ENCODE data around the gene UIMC1.
"Not testable (repeated sequence)": the region's sequence is repeated elsewhere in the genome, so short reads cannot be mapped to it uniquely, and the experiment has no call there.

Gene UIMC1

DNA sequence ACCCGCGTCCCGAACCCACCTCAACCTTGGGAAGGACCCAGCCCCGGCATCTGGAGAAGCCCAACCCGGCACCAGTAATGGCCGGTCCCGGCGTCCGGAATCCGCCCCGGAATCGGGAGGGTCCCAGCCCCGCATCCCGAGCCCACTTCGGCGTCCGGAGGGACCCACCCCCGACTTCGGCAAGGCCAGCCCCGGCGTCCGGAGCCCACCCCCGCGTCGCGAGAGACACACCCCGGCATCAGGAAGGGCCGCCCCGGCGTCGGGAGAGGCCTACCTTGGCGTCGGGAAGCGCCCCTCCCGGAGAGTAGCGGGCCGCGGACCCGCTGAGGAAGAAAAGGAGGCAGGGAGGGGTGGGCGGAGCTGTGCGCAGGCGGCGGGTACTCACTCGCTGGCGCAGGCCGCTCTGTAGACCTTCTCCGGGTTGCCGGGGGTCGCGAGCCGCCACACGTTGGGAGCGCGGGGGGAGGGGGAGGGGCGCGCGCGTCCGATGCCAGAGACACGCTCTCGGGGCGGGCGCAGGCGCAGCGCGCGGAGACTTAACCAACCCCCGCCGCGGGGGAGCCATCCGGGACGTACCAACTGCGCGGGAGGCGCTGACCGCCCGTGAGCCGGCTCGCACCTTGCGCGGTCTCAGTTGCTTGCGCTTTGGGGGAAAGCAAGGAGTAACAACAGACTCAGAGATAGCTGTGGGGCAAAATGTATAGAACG, at the start of gene UIMC1:
TSS of gene UIMC1 (minus strand) at position 515 of the 708 bp plus-strand sequence. CDS start 24,164 bp downstream, outside the sequence.
- peak; percentile 89 for DNase-seq (ENCODE audit: low spot score)

DNA sequence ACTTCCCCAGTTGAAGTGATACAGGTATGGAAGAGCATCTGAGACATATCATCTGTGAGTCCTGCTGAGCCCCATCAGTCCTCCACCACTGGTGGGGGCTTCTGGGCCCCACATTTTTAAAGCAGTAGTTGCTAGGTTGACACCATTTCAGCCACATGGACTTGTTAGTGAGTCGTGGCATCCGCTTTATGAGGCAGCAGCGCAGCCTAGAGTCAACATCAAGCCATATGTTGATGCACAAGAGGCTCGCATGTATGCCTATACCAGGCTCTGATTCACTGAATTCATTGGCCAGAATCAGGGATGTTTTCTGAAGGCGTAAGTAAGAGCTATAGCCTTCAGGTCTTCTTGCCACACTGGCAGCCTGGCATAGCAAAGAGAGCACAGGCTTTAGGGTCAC, 42.7 kb upstream of the UIMC1 start:
- DNase-seq (ENCODE audit: low spot score): no peak

DNA sequence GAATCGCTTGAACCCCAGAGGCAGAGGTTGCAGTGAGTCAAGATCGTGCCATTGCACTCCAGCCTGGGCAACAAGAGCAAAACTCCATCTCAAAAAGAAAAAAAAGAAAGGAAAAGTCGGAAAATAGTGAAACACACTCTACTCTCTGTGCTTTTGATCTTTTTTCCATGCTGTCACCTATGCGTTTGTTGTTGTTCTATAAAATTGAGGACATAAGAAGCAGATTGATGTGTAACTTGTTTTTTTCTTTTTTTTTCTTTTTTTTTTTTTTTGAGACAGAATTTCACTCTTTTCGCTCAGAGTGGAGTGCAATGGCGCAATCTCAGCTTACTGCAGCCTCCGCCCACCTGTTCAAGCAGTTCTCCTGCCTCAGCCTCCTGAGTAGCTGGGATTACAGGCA, 42.0 kb upstream of the UIMC1 start:
- not testable (repeated sequence) for DNase-seq (ENCODE audit: low spot score)

DNA sequence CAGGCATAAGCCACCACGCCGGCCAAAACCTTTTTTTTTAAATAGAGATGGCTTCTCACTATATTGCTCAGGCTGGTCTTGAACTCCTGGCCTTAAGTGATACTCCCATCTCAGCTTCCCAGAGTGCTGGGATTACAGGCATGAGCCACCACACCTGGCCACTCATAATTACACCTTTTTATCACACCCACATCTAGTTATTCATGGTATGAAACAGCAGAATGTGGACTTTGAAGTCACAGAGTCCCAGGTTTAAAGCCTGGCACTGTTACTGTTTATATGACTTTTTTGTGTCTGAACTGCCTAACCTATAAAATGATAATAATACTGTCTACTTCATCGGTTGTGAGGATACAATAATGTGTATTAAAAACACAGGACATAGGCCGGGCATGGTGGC, 39.1 kb upstream of the UIMC1 start:
- DNase-seq (ENCODE audit: low spot score): no peak

DNA sequence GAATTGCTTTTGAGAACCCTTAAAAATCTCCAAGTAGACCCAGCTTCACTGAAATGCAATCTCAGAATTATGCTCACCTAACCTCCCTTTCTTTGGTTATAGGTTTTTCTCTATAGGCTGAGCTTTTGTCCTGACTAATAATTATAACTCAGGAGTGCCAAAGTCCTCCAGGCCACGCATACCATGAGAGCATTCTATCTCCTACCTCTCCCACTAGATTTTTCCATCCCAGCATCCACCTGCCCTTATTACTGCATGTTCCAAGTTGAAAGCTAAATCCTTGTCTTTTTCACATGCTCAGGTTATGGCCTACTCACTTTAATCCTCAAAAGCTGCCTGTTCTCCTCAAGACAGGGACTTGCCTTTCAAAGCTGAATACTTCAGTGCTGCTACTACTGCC, 38.1 kb upstream of the UIMC1 start:
- DNase-seq (ENCODE audit: low spot score): no peak

DNA sequence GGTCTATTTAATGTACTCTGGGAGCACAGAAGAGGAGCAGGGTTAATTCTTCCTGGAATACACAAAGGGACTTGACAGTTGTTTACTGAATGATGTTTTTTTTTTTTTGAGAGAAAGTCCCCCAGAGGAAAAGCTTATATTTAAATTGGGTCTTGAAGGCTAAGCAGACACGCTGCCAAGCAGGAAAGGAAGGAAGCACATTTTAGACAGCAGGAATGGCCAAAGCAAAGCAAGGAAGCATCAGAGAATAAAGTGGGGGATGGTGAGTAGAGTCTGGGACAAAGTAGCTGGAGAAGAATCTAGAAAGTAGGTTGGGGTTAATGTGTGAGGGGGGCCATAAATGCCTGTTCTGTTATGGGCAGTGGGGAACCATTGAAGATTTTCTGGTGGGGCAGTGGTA, 37.4 kb upstream of the UIMC1 start:
- DNase-seq (ENCODE audit: low spot score): no peak

DNA sequence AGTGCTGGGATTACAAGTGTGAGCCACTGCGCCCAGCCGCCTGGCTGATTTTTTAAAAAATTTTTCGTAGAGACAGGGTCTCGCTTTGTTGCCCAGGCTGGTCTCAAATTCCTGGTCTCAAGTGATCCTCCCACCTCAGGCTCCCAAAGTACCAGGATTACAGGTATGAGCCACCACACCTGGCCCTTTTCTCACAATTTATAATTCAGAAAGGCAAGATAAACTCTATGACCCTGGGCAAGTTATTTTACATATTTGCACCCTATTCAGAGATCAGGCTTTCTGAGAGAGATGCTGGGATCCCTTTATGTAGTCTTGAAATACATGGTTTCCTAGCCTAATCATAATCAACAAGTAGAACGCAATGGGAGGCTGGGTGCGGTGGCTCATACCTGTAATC, 36.5 kb upstream of the UIMC1 start:
- no peak for DNase-seq (ENCODE audit: low spot score)

DNA sequence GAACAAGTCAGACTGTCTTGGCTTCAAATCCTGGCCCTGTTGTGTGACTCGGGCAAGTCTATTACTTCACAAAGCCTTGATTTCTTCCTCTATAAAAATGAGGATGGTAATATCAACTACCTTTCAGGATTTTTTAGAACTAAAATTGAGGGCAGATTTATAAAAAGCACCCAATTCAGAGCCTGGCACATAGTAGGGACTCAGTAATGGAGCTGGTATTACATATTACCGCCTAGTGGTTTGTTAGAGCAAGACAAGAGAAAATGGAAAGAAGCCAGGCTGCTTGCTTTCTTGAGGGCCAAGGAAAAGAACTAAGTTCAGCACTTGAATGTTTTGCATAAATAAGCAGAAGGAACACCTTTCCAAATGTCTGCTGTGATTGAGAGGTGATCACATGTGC, 35.4 kb upstream of the UIMC1 start:
- DNase-seq (ENCODE audit: low spot score): no peak

DNA sequence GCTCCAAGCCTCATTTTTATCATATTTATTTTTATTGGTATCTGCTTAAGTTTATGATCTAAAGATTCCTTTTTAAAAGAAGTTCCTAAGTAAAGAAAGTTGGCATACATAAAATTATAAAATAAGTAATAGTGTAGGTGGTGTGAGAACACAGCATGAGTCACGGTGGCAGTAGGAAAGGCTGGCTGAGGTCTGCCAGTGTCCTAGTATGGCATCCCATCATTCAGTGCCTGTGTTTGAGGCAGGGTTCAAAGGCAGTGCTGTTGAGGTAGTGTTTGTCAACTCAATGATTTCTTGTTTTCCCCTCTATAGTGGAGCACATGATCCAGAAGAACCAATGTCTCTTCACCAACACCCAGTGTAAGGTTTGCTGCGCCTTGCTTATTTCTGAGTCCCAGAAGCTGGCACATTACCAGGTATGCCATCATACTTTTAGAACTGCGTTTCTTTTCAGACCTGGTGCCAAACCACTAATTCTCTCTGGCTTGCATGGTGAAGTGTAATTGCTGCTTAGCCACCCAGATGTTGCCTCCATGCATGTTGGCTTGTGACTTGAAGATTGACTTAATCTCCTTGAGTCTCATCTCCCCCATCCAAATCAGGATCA, 34.3 kb upstream of the UIMC1 start:
- no peak for DNase-seq (ENCODE audit: low spot score)

DNA sequence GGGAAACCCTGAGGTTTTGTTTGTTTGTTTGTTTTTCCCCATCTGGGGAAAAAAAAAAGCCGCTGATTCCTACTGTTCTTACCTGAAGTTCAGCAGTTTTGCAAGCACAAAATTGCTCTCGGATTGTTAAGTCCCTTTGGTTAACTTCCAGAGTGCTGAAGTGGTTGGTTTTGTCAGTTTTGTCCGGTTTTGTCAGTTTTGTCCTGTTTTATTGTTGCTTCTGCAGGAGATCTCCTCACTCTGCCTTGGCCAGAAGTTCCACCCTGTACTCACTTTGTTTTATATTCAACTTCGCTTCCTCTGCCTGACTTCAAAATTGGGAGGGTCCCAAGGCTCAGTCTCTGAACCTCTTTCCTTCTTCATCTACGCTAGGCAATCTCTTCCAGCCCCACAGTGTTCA, 30.3 kb upstream of the UIMC1 start:
- DNase-seq (ENCODE audit: low spot score): no peak

DNA sequence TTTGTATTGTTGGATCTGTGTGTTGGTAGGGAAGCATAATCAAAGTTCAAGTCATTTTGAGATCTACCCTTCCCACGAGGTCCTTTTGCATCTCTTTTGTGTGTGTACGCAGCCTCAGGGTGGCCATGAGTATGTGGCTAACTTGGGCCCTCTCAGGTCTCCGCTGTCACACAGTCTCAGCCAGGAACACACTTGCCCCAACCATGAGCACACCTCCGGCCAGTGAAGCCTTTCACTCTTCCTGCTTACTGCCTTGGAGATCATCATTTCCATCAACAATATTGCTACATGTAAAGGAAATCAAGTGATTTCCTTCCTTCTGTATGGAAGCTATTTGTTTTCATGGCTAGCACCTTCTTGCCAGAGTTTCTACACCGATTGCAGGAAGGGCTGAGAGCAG, 29.9 kb upstream of the UIMC1 start:
- no peak for DNase-seq (ENCODE audit: low spot score)

DNA sequence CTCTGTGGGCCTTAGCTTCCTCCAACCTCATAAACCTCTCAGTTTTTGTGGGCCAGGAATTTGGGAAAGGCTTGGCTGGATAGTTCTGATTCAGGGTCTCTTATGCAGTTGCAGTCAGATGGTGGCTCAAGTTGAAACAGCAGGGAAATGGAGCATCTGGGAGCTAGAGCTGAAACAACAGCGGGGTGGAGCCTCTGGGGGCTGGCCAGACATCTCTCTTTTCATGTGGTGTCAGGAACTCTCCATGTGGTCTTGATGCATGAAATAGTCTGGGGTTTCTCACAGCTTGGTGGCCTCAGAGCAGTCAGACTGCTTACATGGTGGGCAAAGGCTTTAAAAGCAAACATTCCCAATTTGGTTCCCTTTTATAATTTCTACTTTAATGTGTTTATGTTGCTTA, 29.4 kb upstream of the UIMC1 start:
- no peak for DNase-seq (ENCODE audit: low spot score)

DNA sequence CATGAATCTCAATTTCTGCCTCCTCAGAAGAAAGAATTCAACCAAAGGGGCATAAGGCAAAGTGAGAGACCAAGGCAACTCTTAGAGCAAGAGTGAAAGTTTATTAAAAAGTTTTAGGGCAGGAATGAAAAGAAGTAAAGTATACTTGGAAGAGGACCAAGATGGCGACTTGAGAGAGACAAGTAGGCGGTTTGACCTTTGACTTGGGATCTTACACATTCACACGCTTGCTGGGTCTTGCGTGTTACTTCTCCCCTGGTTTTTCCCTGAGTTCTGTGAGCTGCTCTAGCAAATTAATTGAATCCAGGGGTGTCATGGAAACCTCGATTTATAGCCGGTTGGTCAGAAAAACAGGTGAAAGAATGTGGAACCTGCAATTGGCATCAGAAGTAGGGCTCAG, 22.9 kb upstream of the UIMC1 start:
- DNase-seq (ENCODE audit: low spot score): no peak

DNA sequence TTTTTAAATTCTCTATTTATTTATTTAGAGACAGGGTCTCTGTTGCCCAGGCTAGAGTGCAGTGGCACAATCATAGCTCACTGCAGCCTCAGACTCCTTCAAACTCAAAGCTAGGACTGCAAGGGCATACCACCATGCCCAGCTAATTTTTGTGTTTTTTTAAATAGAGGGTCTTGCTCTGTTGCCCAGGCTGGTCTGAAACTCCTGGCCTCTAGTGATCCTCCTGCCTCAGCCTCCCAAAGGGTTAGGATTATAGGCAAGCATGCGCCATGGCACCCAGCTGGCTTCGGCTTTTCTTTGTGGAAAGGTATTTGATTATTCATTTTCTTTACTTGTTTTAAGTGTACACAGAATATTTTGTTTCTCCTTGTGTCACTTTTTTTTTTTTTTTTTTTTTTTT, 21.1 kb upstream of the UIMC1 start:
- no peak for DNase-seq (ENCODE audit: low spot score)

DNA sequence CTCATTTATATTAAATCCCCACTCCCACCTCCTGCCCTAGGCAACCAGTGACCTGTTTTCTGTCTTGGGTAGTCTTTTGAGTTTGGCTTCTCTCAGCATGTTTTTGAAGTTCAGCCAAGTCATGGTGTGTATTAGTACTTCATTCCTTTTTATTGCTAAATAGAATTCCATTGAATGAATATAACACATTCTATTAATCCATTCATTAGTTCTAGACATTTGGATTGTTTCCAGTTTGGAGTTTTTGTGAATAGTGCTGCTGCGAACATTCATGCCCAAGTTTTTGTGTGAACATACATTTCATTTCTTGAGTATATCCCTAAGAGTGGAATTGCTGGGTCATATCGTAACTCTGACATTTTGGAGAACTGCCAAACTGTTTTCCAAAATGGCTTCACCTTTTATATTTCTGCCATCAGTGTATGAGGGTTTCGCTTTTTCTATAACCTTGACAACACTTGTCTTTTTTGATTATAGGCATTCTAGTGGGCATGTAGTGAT, 18.6 kb upstream of the UIMC1 start:
- DNase-seq (ENCODE audit: low spot score): no peak

DNA sequence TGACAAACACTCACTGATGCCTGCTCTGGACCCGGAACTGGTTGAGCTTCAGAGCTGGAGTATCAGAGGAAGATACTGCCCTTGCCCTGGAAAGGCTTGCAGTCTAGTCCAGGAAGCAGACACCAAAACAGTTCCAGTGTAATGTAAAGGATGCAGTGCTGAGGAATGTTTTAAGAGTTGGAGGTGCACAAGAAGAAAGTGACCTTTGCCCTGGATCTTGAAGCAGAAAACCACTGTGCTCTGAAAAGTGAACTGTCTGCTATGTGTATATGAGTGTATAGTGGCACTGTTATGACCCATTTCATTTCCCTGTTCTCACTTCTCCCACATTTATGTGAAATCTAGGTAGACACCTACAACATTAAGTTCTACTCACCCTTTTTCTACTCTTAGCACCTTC, 18.0 kb upstream of the UIMC1 start:
- no peak for DNase-seq (ENCODE audit: low spot score)

DNA sequence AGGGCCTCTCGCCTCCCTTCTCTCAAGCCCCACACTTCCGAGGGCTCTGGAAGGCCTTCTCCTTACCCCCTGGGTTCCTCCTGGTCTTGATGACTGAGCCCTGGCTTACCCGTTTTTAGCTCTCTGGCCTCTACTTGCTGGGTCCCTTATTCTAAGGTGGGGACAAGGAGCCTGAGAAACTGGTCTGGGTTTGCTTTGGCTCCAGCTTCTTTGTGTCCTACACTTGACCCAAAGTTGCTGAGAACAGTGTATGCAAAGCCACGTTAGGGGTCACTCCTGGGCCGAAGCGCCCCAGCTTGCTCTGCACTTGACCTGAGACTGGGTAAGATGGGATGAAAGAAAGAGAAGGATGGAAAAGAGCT, 16.7 kb upstream of the UIMC1 start:
- peak; percentile 41 for DNase-seq (ENCODE audit: low spot score)

DNA sequence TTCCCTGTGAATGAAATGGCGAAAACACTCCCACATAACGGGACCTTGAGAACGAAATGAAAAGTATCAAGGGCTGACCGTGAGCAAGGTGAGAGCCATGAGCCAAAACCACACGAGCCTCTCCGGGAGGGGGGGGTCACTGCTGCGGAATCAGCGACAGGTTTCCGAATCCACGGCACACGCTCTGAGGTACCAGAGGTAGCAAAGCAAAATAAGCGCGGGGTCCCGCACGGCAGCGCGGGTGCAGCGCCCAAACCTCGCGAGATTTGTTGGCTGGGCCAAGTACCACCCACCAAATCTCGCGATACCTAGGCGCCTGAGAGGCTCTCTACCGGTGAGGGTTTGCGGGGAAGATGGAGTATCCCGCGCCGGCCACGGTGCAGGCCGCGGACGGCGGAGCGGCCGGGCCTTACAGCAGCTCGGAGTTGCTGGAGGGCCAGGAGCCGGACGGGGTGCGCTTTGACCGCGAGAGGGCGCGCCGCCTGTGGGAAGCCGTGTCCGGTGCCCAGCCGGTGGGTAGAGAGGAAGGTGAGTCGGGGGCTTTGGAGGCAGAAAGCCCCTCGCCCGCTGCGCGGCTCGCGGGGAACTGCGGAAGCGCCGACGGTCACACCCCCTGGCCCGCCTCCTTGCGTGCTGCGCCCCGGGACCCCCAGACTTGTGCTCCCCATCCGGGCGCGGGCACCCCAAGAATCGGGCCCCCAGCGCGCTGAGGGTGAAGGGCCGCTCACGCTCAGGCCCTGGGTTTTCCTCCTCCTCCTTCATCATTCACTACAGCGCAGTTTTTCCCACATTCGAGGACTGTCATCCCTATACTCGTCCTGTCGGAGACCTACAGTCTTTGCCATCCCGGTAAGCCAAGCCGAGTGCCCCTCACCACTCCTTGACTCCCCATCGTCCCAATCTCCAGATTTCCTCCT, 16.1 kb upstream of the UIMC1 start, which contains the start of gene ZNF346:
TSS of gene ZNF346 (plus strand) at position 311 of the 917 bp plus-strand sequence. CDS start at position 354, 43 bp downstream.
- DNase-seq (ENCODE audit: low spot score): peak; percentile 94

DNA sequence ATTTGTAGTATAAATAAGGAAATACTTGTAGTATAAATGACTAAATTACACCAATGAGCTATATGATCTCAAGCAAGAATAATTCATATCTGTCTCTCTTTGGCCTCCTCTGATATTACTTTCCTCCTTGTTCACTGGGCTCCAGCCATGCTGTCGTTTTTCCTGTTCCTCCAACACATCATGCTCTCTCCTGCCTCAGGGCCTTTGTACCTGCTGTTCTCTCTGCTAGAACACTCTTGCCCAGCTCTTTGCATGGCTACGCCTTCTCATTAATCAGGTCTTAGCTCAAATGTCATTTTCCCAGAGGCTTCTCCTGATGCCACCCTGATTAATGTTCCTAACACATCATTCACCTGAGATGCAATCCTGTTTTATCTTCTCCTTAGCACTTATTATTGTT, 13.5 kb upstream of the UIMC1 start:
- DNase-seq (ENCODE audit: low spot score): no peak

DNA sequence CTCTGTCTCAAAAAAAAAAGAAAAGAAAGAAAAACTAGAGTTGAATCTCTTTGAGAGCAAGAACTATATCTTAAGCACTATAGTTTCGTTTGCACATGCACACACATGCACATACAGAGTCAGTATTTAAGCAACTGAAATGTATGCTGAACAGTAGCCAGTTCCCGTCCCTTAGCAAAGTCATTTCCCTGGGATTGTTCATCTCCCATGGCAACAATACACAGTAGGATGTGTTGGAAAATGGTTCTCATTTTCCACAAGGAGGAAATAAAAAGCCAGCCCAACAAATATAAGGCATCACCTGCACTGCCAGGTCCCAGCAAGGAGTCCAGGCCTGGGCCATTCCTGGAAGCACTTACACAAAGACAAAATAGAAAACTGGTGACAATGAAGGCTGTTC, 11.8 kb upstream of the UIMC1 start:
- DNase-seq (ENCODE audit: low spot score): no peak

DNA sequence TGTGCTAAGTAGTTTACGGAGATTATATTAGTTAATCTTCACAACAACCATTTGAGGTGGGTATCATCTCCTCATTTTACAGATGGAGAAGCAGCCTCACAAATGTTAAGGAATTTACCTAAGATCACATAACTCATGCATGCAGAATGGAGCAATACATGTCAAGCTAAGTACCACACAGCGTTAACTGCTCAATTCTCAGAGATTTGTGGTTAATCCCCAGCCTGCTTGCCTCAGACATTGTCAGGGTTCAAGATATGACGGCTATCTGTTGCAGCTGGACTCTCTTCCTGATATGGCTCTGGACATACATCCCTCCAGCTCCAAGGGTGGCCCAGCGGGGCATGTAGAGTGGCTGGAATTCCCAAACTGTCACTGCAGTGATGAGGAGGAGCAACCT, 8.6 kb upstream of the UIMC1 start:
- DNase-seq (ENCODE audit: low spot score): no peak

DNA sequence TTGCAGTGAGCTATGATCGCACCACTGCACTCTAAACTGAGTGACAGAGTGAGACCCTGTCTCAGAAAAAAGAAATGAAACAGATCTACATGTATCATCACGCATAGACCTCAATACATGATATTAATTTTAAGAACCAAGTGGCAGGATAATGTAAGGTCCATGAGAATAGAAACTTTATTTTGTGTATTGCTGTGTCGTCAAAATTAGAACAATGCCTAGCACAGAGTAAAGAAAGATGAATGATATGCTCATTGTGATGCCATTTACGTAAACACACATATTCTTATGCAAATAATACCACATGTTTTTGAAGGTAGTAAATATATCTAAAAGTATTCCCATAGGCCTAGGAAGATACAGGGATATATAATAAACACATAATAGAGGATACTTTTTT, 3.6 kb upstream of the UIMC1 start:
- DNase-seq (ENCODE audit: low spot score): no peak

DNA sequence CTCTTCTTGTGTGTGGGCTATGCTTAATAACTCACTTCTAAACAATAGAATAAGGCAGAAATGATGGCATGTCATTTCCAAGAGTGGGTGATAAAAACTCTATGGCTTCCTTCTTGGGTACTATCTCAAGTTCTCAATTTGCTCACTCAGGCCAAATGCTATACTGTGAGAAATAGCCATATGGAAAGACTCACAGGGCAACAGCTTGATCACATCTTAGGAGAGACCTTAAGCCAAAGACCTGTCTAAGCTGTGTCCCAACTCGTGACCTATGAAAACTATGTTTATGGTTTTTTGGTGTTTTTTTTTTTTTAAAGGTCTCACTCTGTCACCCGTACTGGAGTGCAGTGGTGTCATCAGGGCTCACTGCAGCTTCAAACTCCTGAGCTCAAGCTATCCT, 2.1 kb upstream of the UIMC1 start:
- DNase-seq (ENCODE audit: low spot score): no peak
